HG03060 (cell line): ENCODE results near the gene TMEM138.

Experiments used
- ATAC-seq: cut with Tn5 transposase; IDR thresholded peaks from one replicate; pipeline ENCODE4 v1.9.1; 2021; ENCODE audit warnings: low read depth, moderate number of reproducible peaks; ENCODE audit not compliant: unreplicated experiment

TMEM138 gene

DNA sequence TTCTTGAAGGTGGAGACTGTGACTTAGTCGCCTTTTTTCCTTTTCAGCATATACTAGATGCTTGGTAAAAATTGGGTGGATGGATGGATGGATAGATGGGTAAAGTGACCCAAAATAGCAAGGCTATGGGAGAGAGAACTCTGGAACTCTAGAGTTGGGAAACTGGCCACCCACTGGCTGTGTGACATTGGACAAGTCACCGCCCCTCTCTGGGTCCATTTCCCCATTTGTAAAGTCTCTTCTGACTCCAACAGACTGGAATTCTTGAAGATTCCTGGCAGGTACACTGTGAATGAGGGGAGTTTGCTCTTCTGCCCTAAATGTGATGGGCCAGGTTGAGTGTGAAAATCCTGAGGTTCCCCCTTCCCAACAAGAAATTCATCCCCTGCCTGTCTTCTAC lies 21.2 kb upstream of the TMEM138 start:
- no peak for ATAC-seq

DNA sequence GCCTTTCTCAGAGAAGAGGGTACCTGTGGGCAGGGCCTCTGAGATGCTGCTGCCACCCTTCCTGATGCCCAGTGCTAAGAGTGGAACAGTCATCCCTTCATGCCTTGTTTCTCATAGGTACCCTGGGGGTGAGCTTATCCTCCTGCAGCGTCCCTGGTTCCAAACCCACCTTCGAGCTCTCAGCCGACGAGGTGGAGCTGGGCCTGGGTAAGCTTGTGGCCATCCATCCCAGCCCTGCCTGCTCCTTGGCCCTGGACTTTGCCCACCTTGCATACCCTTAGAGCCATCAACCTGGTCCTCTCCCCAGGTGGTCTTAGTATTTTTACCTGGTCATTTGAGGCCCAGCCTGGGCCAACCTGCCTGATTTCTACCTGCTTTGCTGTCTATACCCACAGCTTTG lies 20.5 kb upstream of the TMEM138 start:
- no peak for ATAC-seq

DNA sequence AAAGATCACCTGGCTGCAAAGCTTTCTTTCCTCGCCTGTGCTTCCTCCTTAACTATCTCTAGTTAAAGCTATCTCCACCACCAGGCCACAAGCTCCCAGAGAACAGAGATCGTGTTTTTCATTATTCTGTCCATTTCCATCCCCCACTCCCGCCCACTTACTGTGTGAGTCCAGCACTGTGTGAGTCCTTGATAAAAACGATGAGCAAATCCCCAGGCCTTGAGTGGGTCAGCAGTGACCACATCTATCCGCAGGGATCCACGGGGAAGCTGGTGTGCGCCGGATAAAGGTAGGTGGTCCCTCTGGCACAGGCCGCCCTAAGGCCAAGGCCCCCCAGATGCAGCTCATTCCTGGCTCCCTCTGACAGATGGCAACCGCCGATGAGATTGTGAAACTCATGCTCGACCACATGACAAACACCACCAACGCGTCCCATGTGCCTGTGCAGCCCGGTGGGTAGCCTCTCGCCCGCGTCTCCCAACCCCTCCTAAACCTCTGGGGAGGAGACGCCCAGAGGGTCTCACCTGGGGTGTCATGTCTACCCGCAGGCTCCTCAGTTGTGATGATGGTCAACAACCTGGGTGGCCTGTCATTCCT lies 19.9 kb upstream of the TMEM138 start:
- no peak for ATAC-seq

DNA sequence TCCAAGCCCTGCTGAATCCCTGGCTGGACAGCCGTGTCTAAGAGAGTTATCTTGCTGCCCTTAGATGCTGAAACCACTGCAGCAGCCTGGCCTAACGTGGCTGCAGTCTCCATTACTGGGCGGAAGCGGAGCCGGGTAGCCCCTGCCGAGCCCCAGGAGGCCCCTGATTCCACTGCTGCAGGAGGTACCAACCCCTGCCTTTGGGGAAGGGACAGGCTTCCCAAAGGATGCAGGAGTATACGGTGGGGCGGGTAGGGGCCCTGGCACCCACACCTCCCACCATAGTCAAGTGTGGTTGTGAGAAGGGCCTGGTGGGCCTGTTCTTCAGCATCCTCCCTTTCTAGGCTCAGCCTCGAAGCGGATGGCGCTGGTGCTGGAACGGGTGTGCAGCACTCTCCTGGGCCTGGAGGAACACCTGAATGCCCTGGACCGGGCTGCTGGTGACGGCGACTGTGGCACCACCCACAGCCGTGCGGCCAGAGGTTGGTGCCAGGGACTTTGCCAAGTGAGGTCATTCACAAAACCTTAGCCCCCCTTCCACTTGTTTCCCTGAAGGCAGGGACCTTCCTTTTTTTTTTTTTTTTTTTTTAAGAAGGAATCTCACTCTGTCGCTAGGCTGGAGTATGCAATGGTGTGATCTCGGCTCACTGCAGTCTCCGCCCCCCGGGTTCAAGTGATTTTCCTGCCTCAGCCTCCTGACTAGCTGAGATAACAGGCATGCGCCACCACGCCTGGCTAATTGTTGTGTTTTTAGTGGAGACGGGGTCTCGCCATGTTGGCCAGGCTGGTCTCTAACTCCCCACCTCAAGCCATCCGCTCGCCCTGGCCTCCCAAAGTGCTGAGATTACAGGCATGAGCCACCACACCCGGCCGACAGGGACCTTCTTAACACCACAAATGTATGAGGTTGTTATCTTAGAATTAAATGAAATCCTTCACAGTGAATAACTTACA lies 18.1 kb upstream of the TMEM138 start:
- no peak for ATAC-seq

DNA sequence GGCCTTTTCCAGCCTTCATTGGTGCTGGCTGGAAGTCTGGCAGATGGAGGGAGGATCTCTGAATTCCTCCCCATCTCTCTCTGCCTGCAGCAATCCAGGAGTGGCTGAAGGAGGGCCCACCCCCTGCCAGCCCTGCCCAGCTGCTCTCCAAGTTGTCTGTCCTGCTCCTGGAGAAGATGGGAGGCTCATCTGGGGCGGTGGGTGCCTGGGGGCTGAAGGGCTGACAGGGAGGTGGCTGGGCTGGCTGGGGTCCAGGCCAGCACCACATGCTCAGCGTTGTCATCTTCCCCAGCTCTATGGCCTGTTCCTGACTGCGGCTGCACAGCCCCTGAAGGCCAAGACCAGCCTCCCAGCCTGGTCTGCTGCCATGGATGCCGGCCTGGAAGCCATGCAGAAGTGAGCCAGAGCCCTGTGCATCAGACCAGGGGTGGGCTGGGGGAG lies 17.0 kb upstream of the TMEM138 start:
- ATAC-seq, result no peak

DNA sequence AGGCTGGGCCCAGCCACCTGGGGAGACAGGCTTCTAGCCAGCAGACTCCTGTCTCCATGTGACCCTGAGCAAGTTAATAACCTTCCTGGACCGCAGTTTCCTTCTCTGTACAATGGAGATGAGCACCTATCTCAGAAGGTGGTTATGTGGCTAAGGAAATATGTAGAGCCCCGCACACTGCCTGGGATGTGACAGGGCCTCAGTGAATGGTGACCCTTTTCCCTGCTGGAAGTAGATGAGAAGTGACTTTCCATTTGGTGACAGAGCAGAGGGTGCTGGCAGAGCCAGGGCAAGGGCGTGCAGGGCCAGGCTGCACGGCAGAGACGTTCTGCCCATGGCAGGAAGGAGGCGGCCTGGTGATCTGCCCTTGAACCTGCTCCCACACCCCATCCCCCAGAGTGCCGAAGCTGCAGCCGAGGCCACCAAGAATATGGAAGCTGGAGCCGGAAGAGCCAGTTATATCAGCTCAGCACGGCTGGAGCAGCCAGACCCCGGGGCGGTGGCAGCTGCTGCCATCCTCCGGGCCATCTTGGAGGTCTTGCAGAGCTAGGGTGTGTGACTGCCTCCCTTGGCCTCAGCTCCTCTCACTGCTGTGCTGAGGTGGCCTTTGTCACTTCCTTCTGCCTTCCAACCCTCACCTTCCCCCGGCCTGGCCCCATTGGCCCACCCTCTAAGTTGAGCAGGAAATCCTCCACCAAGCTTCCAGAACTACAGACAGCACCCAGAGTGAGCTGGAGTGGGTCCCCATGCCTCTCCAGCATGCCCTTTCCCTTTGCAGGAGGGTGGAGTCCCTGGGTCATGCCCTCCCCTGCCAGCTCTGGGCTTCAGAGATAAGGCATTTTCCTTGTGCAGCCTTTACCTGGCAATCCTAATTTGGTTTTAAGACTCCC lies 16.0 kb upstream of the TMEM138 start:
- no peak for ATAC-seq

DNA sequence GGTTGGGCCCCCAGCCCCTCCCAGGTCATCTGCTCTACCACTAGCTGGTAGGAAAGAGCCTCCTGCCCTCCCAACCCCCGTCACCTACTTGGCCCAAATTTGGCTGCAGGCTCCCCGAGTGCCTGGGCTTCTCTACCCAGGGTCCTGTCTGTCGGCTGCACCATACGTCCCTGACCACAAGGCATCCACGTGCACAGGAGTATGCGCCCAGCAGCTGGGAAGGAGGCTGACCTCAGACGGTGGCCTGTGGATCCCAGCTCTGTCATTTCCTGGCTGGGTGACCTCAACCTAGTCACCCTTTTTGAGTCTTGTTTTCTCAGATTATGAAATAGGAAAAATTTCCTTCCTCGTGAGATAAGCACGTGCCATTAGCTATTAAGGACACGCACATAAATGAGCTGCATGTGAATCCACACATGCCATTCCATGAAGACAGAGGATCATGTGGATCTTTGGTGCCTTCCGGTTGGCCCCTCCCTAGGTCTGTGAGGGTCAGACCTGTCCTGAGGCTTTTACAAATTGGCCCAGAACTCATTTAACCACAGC lies 14.2 kb upstream of the TMEM138 start:
- ATAC-seq, result no peak

DNA sequence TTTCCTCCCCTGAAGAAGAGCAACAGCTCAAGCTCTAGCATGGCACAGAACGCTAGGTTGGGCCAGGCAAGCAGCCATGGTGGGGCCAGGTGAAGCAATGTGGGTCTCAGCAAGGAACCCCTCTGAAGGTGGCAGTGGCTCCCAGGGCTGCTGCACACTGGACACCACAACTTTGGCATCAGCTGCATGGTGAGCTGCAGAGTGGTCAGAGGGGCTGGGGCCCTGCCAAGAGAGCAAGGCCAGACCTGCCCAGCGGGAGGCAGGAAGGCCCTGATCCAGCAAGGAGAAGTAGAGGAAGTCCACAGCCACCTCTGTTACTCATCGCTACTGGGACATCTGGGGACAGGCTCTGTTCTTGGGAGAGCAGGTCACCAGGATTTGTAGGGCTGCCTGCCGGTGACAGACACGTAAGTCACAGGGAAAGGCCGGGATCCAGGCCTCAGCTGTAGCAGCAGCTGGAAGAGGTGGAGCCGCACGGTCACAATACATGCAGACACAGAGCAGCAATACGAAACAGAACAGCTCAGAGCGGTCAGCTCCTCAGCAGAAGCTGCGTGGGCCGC lies 12.9 kb upstream of the TMEM138 start:
- ATAC-seq, result no peak

DNA sequence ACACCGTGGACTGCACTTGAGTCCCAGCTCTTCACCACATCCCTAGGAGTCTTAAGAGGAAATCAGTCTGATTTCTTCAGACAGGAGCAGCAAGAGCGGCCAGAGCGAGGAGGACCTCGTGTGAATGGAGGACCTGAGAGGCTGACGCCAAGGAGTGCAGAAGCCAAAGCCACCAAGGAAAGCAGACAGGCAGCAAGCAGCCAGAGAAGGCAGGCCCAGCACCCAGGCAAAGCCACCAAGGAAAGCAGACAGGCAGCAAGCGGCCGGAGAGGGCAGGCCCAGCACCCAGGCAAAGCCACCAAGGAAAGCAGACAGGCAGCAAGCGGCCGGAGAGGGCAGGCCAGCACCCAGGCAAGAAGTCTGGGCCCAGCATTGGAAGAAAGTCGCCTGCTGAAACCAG lies 12.3 kb upstream of the TMEM138 start:
- no peak for ATAC-seq

DNA sequence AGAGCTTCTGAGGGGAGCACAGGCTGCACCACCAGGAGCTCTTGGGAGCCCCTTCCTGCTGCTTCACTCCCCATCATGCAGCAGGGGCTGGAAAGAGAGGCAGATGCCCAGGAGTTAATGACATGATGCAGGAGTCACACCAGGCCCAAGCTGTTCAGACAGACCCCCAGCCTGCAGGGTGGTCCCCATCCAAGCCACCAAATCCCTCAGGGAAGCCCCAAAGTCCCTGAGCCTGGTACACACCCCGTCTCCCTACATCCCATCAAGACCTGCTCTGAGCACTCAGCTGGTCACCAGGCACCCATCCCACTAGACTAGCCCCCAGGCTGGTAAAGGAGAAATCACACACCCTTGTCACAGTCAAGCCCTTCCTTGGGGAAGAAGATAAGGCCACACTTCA lies 11.8 kb upstream of the TMEM138 start:
- ATAC-seq, result no peak

DNA sequence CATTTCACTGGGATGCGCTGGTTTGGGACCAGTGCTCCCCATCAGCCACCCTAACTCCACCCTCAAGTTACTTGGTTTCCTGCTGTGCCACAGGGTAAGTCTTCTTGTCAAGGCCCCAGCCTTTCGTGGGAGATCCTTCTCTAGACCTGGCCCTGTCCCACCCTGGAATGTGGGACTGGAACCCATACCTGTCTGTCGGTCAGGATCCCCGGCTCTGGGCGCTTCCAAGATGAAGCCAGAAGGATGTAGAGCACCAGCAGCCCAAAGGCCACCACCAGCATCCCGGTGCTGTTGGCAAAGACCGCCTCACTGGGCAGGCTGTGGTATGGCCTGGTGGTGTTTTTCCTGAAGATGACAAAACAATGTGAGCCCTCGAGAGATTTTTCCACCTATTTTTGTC lies 11.4 kb upstream of the TMEM138 start:
- no peak for ATAC-seq

DNA sequence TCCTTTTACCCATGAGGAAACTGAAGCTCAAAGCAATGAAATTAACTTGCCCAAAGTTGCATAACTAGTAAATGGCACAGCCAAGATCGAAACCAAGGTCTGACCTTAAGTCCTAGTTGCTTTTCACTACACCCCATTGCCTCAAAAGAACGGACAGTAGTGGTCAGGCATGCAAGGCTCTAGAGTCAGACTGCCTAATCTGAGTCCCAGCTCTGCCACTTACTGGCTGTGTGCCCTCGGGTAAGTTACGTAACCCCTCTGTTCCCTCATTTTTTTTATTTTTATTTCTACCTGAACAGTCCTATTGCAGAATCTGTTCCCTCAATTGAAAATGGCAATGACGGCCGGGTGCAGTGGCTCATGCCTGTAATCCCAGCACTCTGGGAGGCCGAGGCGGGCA lies 10.1 kb upstream of the TMEM138 start:
- ATAC-seq, result no peak

DNA sequence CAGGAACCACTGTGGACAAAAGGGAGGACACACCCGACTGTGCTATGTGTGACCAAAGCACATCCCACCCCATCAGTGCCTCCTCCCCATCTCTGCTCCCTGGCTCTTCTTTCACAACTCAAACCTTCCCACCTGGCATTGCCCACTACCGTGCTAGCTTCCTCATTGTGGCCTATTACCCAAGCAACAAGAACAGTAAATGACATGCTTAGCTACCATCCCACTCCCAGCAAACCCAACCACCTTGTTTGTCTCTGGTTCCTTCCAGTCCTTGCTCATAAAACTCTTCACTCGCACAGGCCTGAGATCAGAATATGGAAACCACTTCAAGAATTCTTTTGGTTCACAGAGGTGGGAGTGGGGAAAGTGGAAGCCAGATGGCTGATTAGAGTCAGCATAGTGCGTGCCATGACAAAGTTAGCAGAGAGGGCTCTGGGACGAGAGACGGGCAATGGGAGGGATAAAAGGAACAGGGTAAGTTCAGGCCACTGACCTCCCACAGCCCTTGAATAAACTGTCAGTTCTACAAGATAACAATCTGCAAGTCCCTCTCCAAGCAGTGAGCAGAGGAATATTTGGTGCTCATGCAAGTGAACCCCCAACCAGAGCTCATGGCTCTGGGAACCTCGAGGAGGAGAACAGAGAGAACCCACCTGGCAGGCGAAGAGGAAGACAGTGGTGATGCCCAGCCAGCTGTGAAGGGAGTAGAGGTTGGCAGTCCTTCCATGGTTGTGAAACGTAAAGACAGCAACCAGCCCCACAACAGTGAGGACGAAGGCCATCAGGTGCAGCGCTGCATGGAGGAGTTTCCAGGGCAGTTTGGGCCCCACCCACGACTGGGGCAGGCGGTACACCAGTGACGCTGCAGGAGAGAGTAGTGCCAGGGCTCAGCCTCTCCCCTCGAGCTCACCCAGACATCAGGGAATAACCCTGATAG lies 8.8 kb upstream of the TMEM138 start:
- ATAC-seq, result no peak

DNA sequence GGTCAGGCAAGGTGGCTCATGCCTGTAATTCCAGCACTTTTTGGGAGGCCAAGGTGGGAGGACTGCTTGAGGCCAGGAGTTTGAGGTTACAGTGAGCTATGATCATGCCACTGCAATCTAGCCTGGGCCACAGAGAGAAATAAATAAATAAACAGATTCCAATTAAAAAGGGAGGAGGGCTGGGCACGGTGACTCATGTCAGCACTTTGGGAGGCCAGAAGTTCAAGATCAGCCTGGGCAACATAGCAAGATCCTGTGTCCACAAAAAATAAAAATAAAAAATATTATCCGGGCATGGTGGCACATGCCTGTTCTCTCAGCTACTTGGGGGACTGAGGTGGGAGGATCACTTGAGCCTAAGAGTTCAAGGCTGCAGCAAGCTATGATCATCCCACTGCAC lies 8.0 kb upstream of the TMEM138 start:
- ATAC-seq, result no peak

DNA sequence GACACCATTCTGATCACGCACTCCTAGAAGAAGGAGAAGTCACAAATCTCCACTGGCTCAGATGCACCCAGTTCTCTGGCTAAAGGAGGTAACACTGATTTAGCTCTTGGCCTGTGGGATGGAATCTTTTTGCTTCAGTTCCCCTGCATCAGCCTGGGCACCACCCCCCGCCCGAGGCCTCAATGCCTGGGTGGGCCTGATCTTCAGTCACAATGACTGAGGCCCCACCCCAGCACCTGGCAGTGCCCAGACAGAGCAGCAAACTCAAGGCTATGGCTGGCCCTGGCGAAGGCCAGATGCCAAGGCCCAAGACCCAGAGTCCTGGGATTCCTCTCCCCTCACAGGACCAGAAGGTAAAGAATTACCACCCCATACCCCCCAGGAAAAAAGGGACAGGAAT lies 5.5 kb upstream of the TMEM138 start:
- ATAC-seq, result no peak

DNA sequence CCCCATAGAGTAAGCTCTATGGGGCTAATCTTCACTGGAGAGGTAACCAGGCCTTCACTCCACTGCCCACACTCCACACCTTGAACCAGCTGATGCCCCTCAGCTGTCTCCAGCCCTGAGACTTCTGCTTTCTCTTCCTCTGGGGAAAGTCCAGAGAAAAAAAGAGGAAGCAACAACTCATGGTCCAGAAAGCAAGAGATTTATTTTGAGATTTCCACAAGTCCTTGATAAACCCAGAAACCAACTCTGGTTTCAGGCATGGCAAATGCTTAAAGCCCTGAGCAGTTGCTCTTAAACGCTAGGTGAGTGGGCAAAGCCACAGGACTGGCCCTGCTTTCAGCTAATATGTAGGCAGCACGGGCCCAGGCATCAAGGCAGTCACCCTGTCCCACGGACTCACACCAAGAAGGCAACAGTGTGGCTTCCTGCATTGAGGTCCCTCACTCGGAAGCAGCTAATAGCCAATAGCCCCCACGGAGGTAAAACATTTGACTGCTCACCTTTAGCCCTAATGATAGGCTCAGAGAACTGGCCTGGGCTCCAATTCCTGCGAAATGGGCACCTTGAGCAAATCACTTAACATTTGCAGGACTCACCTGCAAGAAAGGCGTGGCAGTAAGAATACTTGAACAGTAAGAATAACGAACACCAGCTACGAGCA lies 4.8 kb upstream of the TMEM138 start:
- ATAC-seq, result peak; percentile 40

DNA sequence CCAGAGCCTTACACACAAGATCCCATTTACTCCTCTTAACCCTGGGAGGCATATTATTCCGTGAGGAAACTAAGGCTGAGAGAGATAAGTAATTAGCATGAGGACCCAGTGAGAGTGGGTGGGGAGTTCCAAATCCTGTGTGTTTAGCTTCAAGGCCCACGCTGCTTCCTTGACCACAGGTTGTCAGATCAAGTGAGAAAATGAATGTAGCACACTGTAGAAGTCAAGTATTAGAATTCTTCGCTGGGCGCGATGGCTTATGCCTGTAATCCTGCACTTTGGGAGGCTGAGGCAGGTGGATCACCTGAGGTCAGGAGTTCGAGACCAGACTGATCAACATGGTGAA lies 4.3 kb upstream of the TMEM138 start:
- no peak for ATAC-seq

DNA sequence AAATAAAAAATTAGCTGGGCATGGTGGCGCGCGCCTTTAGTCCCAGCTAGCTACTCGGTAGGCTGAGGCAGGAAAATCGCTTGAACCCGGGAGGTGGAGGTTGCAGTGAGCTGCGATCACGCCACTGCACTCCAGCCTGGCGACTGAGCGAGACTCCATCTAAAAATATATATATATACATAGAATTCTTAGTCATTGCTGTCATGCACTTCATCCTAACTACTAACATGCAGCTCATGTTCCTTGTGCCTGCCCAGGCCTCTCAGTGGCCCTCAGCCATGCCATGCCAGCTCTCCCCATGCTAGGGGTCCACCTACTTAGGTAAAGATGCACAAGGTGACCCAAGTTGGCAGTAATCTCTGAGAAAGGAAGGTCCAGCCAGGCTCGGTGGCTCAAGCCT lies 3.6 kb upstream of the TMEM138 start:
- ATAC-seq, result no peak

DNA sequence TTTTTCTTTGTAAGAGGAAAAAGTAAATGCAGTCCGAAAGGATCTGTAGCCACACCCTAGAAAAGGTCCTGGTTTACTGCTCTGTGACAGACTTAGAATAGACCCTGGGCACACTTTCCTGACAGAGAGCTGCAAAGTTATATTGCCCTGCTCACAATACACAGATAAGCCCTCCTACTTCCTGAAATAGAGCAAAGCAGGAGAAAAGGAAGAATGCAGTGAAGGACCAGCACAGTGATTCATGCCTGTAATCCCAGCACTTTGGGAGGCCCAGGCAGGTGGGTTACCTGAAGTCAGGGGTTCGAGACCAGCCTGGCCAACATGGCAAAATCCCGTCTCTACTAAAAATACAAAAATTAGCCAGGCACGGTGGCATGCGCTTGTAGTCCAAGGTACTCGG lies 2.7 kb upstream of the TMEM138 start:
- ATAC-seq, result no peak
